GM21619 (cell line): Measurements from ENCODE around the gene DOCK3.
"Not testable (repeated sequence)": the region's sequence is repeated elsewhere in the genome, so short reads cannot be mapped to it uniquely, and the experiment has no call there.

Experiments
- ATAC-seq: cut with Tn5 transposase; IDR thresholded peaks from one replicate; pipeline ENCODE4 v1.9.1; 2021; ENCODE audit not compliant: unreplicated experiment

The DOCK3 gene

GRCh38 chr3:51082363-51082762 is 407.6 kb downstream of the DOCK3 start:
- ATAC-seq, result no peak

DNA sequence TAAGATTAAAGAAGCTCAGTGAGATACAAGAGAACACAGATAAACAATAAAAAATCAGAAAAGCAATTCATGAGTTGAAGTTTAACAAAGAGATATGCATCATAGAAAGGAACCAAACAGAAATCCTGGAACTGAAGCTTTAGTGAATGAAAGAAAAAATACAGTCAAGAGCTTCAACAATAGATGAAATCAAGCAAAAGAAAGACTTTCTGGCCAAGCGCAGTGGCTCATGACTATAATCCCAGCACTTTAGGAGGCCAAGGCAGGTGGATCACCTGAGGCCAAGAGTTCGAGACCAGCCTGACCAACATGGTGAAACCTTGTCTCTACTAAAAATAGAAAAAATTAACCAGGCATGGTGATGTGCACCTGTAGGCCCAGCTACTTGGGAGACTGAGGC is 408.8 kb downstream of the DOCK3 start:
- ATAC-seq, result no peak

- not testable (repeated sequence) for ATAC-seq
Measured at GRCh38 chr3:51092141-51092540, 417.4 kb downstream of the DOCK3 start.

GRCh38 chr3:51094838-51095237 is 420.1 kb downstream of the DOCK3 start:
- ATAC-seq, result not testable (repeated sequence)

- no peak for ATAC-seq
Measured at GRCh38 chr3:51099794-51100535, 425.2 kb downstream of the DOCK3 start.

DNA sequence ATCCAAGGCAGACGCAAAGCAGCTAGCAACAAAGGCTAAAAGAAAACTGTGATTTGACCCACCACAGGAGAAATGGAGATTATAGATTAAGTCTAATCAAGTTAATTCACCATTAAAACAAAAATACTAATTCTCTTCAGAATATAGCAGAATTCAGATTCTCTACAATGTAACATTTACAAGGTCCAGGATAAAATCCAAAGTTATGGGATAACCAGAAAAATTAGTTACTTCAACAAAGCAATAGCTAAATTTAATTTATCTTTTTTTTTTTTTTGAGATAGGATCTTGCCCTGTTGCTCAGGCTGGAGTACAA is 425.8 kb downstream of the DOCK3 start:
- ATAC-seq, result no peak

GRCh38 chr3:51102396-51102795 is 427.7 kb downstream of the DOCK3 start:
- no peak for ATAC-seq

- no peak for ATAC-seq
Measured at GRCh38 chr3:51106242-51106876, 431.6 kb downstream of the DOCK3 start.

DNA sequence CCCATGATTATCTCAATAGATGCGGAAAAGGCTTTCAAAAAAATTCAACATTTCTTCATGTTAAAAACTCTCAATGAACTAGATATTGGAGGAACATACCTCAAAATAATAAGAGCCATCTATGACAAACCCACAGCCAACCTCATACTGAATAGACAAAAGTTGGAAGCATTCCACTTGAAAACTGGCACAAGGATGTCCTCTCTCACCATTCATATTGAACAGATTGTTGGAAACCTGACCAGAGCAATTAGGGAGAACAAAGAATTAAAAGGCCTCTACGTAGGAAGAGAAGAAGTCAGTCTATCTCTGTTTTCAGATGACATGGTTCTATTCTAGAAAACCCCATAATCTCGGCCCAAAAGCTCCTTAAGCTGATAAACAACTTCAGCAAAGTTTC is 435.9 kb downstream of the DOCK3 start:
- ATAC-seq, result no peak

DNA sequence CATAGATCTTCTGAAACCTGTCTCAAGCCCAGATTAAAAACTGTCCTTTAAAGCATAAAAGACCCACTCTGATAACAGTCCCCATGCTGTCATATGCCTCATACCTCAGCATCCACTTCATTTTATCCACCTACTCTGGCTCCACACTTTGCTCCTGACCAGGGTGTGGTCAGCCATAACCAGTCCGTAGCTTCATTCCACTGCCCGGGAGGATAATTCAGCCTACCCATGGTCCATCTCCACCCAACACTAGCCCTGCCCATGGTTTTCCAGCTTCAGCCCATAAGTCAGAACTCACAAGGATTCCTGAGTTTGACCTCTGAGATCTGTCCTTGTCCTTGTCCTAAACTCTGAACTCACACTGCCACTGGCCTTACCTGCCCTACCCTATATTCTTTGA is 448.2 kb downstream of the DOCK3 start:
- ATAC-seq, result no peak

DNA sequence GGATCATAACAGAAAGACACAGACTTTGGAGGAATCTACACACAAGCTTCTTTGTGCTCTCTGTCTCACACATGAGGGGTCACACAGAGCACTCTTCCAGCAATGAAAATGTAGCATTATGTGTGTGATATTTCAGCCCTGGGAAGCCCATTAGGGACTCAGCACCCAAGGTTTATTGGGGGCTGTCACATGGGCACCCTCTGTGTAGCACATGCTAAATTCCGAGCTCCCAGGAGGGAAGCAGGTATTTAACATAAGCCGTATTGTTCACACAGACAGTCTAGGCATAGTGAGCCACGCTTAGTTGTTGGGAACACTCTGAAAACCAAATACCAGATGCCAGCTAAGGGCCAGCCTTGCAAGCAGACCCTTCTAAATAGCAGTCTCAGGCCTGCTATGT is 448.8 kb downstream of the DOCK3 start:
- no peak for ATAC-seq

DNA sequence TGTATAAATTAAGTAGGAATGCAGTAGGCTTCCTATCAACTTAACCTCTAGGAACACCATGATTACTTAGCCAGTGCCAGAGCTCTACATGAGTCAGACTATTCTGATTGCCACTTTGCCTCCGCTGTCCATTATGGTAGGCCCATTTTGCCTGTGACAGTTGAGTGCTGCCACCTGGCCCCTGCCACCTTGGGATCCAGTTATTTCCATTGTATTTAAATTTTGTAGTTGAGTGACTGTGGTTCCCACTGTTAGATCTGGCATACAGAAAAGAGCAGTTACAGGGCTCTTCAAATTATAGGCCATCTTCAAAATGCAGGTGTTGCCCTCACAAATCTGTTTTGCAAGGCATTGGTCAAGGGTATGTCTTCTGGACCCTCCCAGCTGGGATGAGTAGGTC is 456.9 kb downstream of the DOCK3 start:
- ATAC-seq, result not testable (repeated sequence)

- ATAC-seq, result no peak
Measured at GRCh38 chr3:51137715-51138114, 463.0 kb downstream of the DOCK3 start.

- no peak for ATAC-seq
Measured at GRCh38 chr3:51139616-51140015, 464.9 kb downstream of the DOCK3 start.

- ATAC-seq, result no peak
Measured at GRCh38 chr3:51141573-51141972, 466.8 kb downstream of the DOCK3 start.

GRCh38 chr3:51145811-51146585 is 471.3 kb downstream of the DOCK3 start:
- ATAC-seq, result no peak

DNA sequence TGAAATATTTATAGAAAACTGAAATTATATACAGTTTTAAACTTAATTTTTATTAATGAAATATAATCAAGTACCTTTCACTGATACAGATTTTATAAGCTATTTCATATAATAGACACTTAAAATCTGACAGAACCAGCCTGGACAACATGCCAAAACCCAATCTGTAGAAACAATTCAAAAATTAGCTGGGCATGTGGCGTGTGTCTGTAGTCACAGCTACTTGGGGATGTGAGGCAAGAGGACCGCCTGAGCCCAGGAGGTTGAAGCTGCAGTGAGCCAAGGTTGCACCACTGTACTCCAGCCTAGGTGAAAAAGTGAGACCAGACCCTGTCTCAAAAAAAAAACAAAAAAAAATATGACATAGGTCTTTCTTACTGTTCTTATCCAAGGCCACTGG is 472.1 kb downstream of the DOCK3 start:
- no peak for ATAC-seq

- no peak for ATAC-seq
Measured at GRCh38 chr3:51156147-51156546, 481.4 kb downstream of the DOCK3 start.

DNA sequence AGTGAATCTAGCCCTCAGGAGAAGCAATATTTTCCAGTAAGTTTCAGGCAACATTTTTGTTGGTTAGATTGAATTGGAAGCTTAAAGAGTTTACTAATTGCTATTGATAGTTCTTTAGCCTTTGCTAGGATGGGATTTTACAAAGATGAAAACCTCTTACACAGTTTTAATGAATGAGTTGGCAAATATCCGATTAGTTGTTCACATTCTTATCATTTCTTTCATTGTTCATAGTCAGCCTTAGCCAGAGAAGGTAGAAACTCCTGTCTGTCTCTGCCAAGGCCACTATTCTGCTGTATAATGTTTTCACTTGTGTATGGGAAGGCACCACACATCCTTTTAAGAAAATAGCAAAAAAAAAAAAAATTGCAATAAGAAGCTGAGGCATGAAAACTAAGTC is 488.3 kb downstream of the DOCK3 start:
- no peak for ATAC-seq

GRCh38 chr3:51173518-51174271 is 499.0 kb downstream of the DOCK3 start:
- ATAC-seq, result no peak

GRCh38 chr3:51176923-51177322 is 502.2 kb downstream of the DOCK3 start:
- ATAC-seq, result no peak
